DND-41 (cell line): ENCODE results near the gene TBX19.

Experiments
- EZH2 ChIP-seq: IDR thresholded peaks from 3 replicates; pipeline ENCODE4 v1.6.1; 2012; ENCODE audit warnings: borderline replicate concordance, low read depth, mild to moderate bottlenecking, moderate library complexity, low read length, inconsistent platforms; ENCODE audit not compliant: severe bottlenecking
- TF ChIP-seq, protein P1 (sequence below): IDR thresholded peaks from 2 replicates; pipeline ENCODE4 v1.5.1; 2012; ENCODE audit warnings: borderline replicate concordance, low read length, moderate library complexity, mild to moderate bottlenecking; ENCODE audit not compliant: poor library complexity, severe bottlenecking; ENCODE audit errors: extremely low read depth

- no peak for TF ChIP-seq EZH2
- TF ChIP-seq, protein P1, sequence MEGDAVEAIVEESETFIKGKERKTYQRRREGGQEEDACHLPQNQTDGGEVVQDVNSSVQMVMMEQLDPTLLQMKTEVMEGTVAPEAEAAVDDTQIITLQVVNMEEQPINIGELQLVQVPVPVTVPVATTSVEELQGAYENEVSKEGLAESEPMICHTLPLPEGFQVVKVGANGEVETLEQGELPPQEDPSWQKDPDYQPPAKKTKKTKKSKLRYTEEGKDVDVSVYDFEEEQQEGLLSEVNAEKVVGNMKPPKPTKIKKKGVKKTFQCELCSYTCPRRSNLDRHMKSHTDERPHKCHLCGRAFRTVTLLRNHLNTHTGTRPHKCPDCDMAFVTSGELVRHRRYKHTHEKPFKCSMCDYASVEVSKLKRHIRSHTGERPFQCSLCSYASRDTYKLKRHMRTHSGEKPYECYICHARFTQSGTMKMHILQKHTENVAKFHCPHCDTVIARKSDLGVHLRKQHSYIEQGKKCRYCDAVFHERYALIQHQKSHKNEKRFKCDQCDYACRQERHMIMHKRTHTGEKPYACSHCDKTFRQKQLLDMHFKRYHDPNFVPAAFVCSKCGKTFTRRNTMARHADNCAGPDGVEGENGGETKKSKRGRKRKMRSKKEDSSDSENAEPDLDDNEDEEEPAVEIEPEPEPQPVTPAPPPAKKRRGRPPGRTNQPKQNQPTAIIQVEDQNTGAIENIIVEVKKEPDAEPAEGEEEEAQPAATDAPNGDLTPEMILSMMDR = no peak
Observed at GRCh38 chr1:168328731-168329364, 48.2 kb downstream of the TBX19 start.
